ENCODE measurements around the gene KLK4. TPM values are rescaled to one million over a fixed set of nuclear protein-coding genes. Genes with fewer than 3 reads are reported as not detected.

KLK4 gene
- total and polyA plus RNA-seq, 2 of the 4 experiments (the other 2 are of a cell fraction) = not detected

GRCh38 chr19:50858886-50859285, 52.3 kb downstream of the KLK4 start:
- no peak overlapping the region for H2AFZ ChIP-seq (replicated peaks; ENCODE audit: low read length, poor library complexity)
- peaks cover 4% of the 10 kb centered on the region; the same call in 1 of the 2 replicates for H3K27me3 ChIP-seq (ENCODE audit: control insufficient read depth, insufficient read depth, low read length)
- no peak overlapping the region for H4K5ac ChIP-seq (ENCODE audit: low read depth, low read length)
- H3K9ac ChIP-seq (ENCODE audit: low read depth, low read length) = no peak overlapping the region
- no peak overlapping the region for H3K23ac ChIP-seq (ENCODE audit: low read depth, low read length)
- DNase-seq (no peak), ATAC-seq (ENCODE audit: low read depth) (no peak)
- 14% methylated on average over 6 of the region's 7 CpGs; no CpG with 5 or more reads in 1 of the 2 experiments for WGBS, 2 experiments (ENCODE audit: extremely low coverage in 2 of 2, insufficient read length in 1 of 2)
- H3K9me1 ChIP-seq (ENCODE audit: insufficient read depth, low read length) = no peaks in the 10 kb centered on the region
- H3K14ac ChIP-seq (replicated peaks; ENCODE audit: low read depth, low read length) = no peak overlapping the region
- no peak for TF ChIP-seq MAFK (IDR thresholded peaks at IDR 0.05; ENCODE audit: low read depth, low read length)
- no peak for TF ChIP-seq MAZ (IDR thresholded peaks at IDR 0.05; ENCODE audit: borderline replicate concordance, low read depth, low read length)
- TF ChIP-seq MXI1 (IDR thresholded peaks at IDR 0.05; ENCODE audit: borderline replicate concordance, low read depth, low read length) = no peak
- TF ChIP-seq RAD21 (IDR thresholded peaks at IDR 0.05; ENCODE audit: low read length) = no peak
- TF ChIP-seq, protein P1, sequence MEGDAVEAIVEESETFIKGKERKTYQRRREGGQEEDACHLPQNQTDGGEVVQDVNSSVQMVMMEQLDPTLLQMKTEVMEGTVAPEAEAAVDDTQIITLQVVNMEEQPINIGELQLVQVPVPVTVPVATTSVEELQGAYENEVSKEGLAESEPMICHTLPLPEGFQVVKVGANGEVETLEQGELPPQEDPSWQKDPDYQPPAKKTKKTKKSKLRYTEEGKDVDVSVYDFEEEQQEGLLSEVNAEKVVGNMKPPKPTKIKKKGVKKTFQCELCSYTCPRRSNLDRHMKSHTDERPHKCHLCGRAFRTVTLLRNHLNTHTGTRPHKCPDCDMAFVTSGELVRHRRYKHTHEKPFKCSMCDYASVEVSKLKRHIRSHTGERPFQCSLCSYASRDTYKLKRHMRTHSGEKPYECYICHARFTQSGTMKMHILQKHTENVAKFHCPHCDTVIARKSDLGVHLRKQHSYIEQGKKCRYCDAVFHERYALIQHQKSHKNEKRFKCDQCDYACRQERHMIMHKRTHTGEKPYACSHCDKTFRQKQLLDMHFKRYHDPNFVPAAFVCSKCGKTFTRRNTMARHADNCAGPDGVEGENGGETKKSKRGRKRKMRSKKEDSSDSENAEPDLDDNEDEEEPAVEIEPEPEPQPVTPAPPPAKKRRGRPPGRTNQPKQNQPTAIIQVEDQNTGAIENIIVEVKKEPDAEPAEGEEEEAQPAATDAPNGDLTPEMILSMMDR (conservative IDR thresholded peaks at IDR 0.05; ENCODE audit: low read depth, low read length) = no peak
- no peak for TF ChIP-seq FOS (IDR thresholded peaks at IDR 0.05; ENCODE audit: low read depth, low read length)
- no peak for TF ChIP-seq CHD1 (IDR thresholded peaks at IDR 0.05; ENCODE audit: low read depth, low read length)
- no peak for TF ChIP-seq BHLHE40 (IDR thresholded peaks at IDR 0.05; ENCODE audit: low read depth, low read length)
- TF ChIP-seq, protein P2, sequence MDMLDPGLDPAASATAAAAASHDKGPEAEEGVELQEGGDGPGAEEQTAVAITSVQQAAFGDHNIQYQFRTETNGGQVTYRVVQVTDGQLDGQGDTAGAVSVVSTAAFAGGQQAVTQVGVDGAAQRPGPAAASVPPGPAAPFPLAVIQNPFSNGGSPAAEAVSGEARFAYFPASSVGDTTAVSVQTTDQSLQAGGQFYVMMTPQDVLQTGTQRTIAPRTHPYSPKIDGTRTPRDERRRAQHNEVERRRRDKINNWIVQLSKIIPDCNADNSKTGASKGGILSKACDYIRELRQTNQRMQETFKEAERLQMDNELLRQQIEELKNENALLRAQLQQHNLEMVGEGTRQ (IDR thresholded peaks at IDR 0.05; ENCODE audit: low read depth, low read length) = no peak
- no peak for TF ChIP-seq CEBPB (IDR thresholded peaks at IDR 0.05; ENCODE audit: low read depth, low read length)
- TF ChIP-seq POLR2A (IDR thresholded peaks at IDR 0.05; ENCODE audit: low read depth, low read length) = no peak
- TF ChIP-seq RCOR1 (IDR thresholded peaks at IDR 0.05; ENCODE audit: insufficient replicate concordance, low read length) = no peak
- no peak for TF ChIP-seq SMC3 (IDR thresholded peaks at IDR 0.05; ENCODE audit: low read depth, low read length)
- TF ChIP-seq NFE2L2 (IDR thresholded peaks at IDR 0.05; ENCODE audit: low read depth, low read length) = no peak
- no peaks in the 10 kb centered on the region for H3K79me1 ChIP-seq (ENCODE audit: low read depth in 1 of 2, low read length in 2 of 2)
- no peak overlapping the region for H2AK9ac ChIP-seq (replicated peaks; ENCODE audit: low read depth, low read length, poor library complexity)
- no peak overlapping the region for H2BK5ac ChIP-seq (ENCODE audit: low read depth, low read length, poor library complexity, severe bottlenecking)
- no peaks in the 10 kb centered on the region for H4K20me1 ChIP-seq (ENCODE audit: insufficient read depth, low read length)
- H4K91ac ChIP-seq (ENCODE audit: insufficient read depth, low read depth, low read length) = no peak overlapping the region
- H2BK15ac ChIP-seq (ENCODE audit: low read depth, low read length) = no peak overlapping the region
- no peak overlapping the region for H2BK120ac ChIP-seq (ENCODE audit: low read depth, low read length)
- no peak overlapping the region for H3K4me3 ChIP-seq (ENCODE audit: insufficient read depth, low read depth, low read length)
- H2AK5ac ChIP-seq (ENCODE audit: low read depth, low read length) = no peak overlapping the region
- no peak overlapping the region for H2BK20ac ChIP-seq (ENCODE audit: low read depth, low read length)
- POLR2A ChIA-PET (ENCODE audit: unreplicated experiment) = no interaction called here
- intact Hi-C loops (cut with micrococcal nuclease) (no loop called here), in situ Hi-C loops (cut with MboI; ENCODE audit: low sequenced_read_pairs) (no loop called here), dilution Hi-C loops (cut with HindIII; ENCODE audit: low sequenced_read_pairs, unreplicated experiment) (no loop called here)
- H3K27ac ChIP-seq (ENCODE audit: insufficient read depth, low read length) = no peak overlapping the region
- H3K4me2 ChIP-seq (ENCODE audit: low read depth, low read length) = no peak overlapping the region
- no peak overlapping the region for H4K8ac ChIP-seq (ENCODE audit: low read depth in 2 of 2, low read length in 2 of 2)
- H3K9me3 ChIP-seq (ENCODE audit: control insufficient read depth, insufficient read depth, low read length) = 0 out of 2 replicates have a peak, but pooled peaks cover 4% of the 10 kb centered on the region
- H3K4ac ChIP-seq (ENCODE audit: low read depth, low read length) = no peak overlapping the region
- no peaks in the 10 kb centered on the region for H3K4me1 ChIP-seq (ENCODE audit: control insufficient read depth, insufficient read depth, low read length)
- no peak overlapping the region for H3K18ac ChIP-seq (ENCODE audit: low read depth, low read length)
- CTCF ChIA-PET = no interaction called here
- no peak overlapping the region for H3K56ac ChIP-seq (ENCODE audit: extremely low read depth, insufficient read depth, low read length)
- no TSS peak for BruUV-seq (replicated peaks)
- H3K36me3 ChIP-seq (ENCODE audit: control insufficient read depth, insufficient read depth, low read length) = no peaks in the 10 kb centered on the region

All from IMR-90 (cell line).